ENCODE data around the gene LYST. TPM values are rescaled to one million over a fixed set of nuclear protein-coding genes. Genes with fewer than 3 reads are reported as not detected.
"Not testable (repeated sequence)": the region's sequence is repeated elsewhere in the genome, so short reads cannot be mapped to it uniquely, and the experiment has no call there.

LYST gene
- total RNA-seq, result 16.1 and 17.4 TPM in 2 replicates

- peak; percentile 64 for DNase-seq
These were observed at the start of gene LYST for GRCh38 chr1:235866205-235866912. TSS of gene LYST (minus strand) at chr1:235866906. CDS start at chr1:235830417, 36,489 bp downstream.

- DNase-seq, result not testable (repeated sequence)
These were observed 48.8 kb upstream of the LYST start for GRCh38 chr1:235915489-235915888.

GRCh38 chr1:235913311-235913710, 46.6 kb upstream of the LYST start:
- DNase-seq, result peak; percentile 44

GRCh38 chr1:235911876-235912275, 45.2 kb upstream of the LYST start:
- DNase-seq, result no peak

- DNase-seq, result no peak
These were observed 44.6 kb upstream of the LYST start for GRCh38 chr1:235911300-235911662.

GRCh38 chr1:235910357-235911299, 43.9 kb upstream of the LYST start:
- peak; percentile 86 for DNase-seq

- peak; percentile 49 for DNase-seq
These were observed 42.2 kb upstream of the LYST start for GRCh38 chr1:235908742-235909520.

- DNase-seq, result no peak
These were observed 41.2 kb upstream of the LYST start for GRCh38 chr1:235907897-235908240.

GRCh38 chr1:235907187-235907896, 40.6 kb upstream of the LYST start:
- no peak for DNase-seq

- DNase-seq, result no peak
These were observed 39.7 kb upstream of the LYST start for GRCh38 chr1:235906436-235906835.

- not testable (repeated sequence) for DNase-seq
These were observed 37.1 kb upstream of the LYST start for GRCh38 chr1:235903809-235904208.

GRCh38 chr1:235902677-235903542, 36.2 kb upstream of the LYST start:
- DNase-seq, result peak; percentile 46

- no peak for DNase-seq
These were observed 34.8 kb upstream of the LYST start for GRCh38 chr1:235901461-235901860.

GRCh38 chr1:235898126-235898525, 31.4 kb upstream of the LYST start:
- no peak for DNase-seq

- DNase-seq, result no peak
These were observed 27.1 kb upstream of the LYST start for GRCh38 chr1:235893840-235894239.

GRCh38 chr1:235892734-235893413, 26.2 kb upstream of the LYST start:
- no peak for DNase-seq

GRCh38 chr1:235892202-235892601, 25.5 kb upstream of the LYST start:
- no peak for DNase-seq

- no peak for DNase-seq
These were observed 21.5 kb upstream of the LYST start for GRCh38 chr1:235888119-235888643.

GRCh38 chr1:235887676-235888075, 21.0 kb upstream of the LYST start:
- DNase-seq, result no peak

GRCh38 chr1:235885655-235886262, 19.1 kb upstream of the LYST start:
- no peak for DNase-seq

Data from dermis blood vessel endothelial cell (primary cell).